Hematopoietic multipotent progenitor cell treated with erythropoietin and hydrocortisone succinate and interleukin-3 and kit ligand, for 15 days (in vitro differentiated cells): ENCODE measurements around the gene DDX39B.
"Not testable (repeated sequence)": the region's sequence is repeated elsewhere in the genome, so short reads cannot be mapped to it uniquely, and the experiment has no call there.

Experiments used
- DNase-seq: peaks from one replicate; pipeline ENCODE4 v3.0.0-alpha.2; 2015; ENCODE audit warnings: low spot score

DDX39B gene

GRCh38 chr6:31528821-31529328 lies 12.9 kb downstream of the DDX39B start, which contains the start of gene MCCD1:
MCCD1 (plus strand) TSS chr6:31528962; CDS start chr6:31529015, 53 bp downstream.
- DNase-seq = no peak

DNA sequence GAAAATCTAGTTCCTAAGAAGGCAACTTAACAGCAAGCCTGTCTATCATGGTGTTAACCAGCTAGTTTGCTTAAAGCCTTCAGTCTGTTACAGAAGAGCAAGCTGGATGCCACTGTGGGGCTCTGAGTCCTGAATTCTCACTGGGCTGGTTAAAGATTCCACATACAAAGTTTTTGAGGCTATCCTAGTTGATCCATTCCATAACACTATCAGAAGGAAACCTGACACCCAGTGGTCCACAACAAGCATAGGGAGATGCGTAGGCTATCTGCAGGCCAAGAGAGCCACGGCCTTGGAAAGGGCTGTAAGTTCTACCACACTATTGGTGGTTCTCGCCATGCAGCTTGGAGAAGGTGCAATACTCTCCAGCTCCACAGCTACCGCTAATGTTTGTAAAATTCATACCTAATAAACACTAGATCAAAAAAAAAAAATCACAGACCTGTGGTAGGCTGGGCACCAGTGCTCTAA lies 13.5 kb downstream of the DDX39B start:
- no peak for DNase-seq

DNA sequence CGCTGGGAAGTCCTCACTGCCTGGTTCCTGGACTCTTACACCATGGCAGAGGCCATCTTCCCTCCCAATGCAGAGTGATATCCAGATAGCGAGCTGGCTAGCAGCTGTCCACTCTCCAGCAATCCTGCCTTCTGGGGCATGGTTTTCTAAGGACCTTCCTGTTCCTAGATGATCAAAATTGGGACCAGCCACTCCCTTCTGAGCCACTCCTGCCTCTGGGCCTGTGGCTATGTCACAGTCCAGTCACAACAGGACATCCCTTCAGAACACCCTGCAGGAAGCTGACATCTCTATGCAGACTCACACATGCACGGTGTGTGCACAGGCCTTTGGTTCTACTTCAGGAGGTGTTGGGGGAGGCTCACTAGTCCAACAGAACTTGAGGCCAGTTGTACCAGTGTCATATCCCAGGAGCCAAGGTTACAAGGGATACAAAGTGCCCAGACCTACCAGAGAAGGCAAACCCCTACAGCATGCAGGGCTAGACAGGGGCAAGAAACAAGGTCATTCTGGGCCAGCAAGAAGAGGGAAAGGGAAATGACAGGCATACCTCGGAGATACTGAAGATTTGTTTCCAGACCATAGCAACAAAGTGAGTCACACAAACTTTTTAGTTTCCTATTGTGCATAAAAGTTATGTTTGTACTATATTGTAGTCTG lies 15.7 kb downstream of the DDX39B start:
- no peak for DNase-seq

DNA sequence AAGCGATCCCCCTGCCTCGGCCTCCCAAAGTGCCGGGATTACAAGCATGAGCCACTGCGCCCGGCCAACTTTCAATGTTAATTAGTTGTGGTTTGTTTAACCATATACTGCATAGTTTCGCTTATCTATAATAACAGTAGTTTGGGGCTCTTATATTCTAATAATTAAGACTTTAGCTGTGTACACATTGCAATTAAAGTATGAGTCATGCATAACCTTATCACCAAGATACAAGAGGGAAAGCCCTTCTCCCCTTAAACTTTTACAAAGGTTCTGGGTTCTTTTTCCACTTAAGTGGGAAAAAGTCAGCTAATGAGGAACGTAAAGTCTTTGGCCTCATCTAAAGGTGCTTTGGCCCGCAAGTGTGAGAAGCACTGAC lies 16.3 kb downstream of the DDX39B start:
- DNase-seq = peak; percentile 59

DNA sequence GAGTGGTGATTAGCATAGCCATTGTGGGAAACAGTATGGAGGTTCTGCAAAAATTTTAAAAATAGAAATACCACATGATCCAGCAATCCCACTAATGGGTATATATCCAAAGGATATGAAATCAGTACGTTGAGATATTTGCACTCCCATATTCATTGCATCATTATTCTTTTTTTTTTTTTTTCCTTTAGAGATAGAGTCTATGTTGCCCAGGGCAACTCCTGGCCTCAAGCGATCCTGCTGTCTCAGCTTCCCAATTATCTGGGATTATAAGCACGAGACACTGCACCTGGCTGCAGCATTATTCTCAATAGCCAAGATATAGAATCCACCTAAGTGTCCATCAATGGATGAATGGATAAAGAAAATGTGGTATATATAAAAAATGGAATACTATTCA lies 20.0 kb downstream of the DDX39B start:
- DNase-seq = no peak

- no peak for DNase-seq
Observed at GRCh38 chr6:31513456-31514165, 28.2 kb downstream of the DDX39B start.

GRCh38 chr6:31510007-31510406 lies 31.8 kb downstream of the DDX39B start:
- DNase-seq = no peak

DNA sequence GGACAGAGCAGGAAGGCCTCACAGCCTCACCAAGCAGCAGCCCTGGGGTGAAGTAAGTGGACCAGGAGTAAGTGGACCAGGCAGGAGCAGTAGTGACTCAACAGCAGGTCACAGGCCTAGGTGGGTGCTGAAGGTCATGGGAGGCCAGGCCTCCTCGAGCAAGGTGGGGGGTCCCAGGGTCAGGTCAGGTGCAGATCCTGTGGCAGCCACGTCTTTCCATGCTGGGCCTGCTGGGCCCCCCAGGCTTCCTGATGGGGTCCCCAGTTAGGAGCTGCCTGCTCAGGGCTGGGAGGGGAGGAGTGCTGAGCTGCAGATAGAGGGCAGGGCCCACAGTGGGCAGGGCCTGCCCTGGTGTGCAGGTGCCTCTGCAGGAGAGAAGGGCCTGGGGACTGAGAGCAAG lies 32.8 kb downstream of the DDX39B start:
- DNase-seq = not testable (repeated sequence)

DNA sequence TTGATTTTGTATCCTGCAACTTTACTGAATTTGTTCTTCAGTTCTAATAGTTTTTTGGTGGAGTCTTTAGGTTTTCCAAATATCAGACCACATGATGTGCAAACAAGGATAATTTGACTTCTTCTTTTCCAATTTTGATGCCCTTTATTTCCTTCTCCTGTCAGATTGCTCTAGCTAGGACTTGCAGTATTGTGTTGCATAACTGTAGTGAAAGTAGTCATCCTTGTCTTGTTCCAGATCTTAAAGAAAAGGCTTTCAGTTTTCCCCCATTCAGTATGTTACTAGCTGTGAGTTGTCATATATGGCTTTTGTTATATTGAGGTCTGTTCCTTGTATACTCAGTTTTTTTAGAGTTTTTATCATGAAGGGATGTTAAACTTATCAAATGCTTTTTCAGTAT lies 39.2 kb downstream of the DDX39B start:
- DNase-seq = no peak

DNA sequence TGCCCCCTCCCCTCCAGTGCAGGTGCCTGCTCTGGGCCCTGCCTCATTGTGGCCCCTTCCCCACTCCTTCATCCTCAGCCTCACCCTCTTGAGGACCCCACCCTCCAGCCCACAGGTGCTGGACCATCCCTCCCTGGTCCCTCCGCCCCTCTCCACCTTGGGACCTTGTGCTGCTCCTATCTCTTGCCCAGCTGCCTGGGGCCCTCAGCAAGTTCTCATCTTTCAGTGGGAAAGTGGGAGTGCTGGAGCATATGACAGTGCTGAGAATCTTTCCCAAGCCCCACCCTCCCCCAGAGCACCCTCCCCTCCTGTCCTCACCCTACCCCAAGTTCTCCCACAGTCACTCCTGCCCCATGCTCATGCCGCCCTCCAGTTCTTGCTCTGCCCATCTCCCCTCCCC lies 42.2 kb downstream of the DDX39B start:
- DNase-seq = not testable (repeated sequence)

- DNase-seq = no peak
Observed at GRCh38 chr6:31498748-31499147, 43.1 kb downstream of the DDX39B start.

DNA sequence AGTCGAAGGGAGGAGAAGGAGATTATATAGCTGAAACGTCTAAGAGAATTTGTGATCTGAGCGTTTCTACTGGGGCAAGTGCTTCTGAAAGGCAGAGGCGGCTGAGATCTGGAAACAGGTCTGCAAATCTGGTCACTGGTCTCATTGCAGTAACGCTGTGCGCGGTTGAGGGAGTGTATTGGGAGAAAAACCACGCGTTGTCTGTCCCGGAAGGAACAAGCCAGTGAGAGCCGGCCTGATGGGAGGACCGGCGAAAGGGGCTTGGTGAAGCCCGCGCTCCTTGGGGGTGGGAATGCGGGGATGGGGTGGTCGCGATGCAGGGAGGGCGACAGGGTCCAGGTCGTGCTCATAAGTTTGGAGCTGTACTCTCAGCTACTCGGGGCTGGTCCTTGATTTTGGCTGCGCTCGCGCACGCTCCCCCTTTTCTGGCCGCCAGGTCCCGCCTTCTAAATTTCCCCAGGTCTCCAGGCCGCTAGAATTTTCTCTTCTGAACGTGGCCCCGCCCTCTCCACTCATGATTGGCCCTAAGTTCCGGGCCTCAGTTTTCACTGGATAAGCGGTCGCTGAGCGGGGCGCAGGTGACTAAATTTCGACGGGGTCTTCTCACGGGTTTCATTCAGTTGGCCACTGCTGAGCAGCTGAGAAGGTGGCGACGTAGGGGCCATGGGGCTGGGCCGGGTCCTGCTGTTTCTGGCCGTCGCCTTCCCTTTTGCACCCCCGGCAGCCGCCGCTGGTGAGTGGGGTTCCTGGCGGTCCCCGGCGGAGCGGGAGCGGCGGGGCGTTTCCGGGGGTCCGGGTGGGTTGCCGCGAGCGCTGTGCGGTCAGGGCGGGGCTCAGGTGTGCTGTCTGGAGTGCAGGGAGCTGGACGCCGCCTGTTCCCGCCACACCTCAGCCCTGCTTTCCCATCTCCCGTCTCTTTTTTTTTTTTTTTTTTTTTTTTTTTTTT lies 44.0 kb downstream of the DDX39B start, which contains the start of gene MICB:
MICB (plus strand) TSS at position 615 of the 946 bp plus-strand sequence; CDS start at position 664, 49 bp downstream.
- peak; percentile 76 for DNase-seq

- DNase-seq = not testable (repeated sequence)
Observed at GRCh38 chr6:31496826-31497225, 45.0 kb downstream of the DDX39B start.

GRCh38 chr6:31495580-31495979 lies 46.2 kb downstream of the DDX39B start:
- DNase-seq = no peak

- peak; percentile 82 for DNase-seq
Observed at GRCh38 chr6:31493875-31494694, 47.7 kb downstream of the DDX39B start.

GRCh38 chr6:31493550-31493874 lies 48.3 kb downstream of the DDX39B start:
- DNase-seq = not testable (repeated sequence)

- no peak for DNase-seq
Observed at GRCh38 chr6:31490115-31490873, 51.5 kb downstream of the DDX39B start.

GRCh38 chr6:31489086-31489485 lies 52.7 kb downstream of the DDX39B start:
- DNase-seq = no peak

- not testable (repeated sequence) for DNase-seq
Observed at GRCh38 chr6:31487674-31488073, 54.1 kb downstream of the DDX39B start.

GRCh38 chr6:31486065-31486837 lies 55.6 kb downstream of the DDX39B start:
- not testable (repeated sequence) for DNase-seq
